Esophagus muscularis mucosa (tissue), 4 donors: ENCODE results near the gene NNAT. TPM values are rescaled to one million over a fixed set of nuclear protein-coding genes. Genes with fewer than 3 reads are reported as not detected.
"Not testable (repeated sequence)": the region's sequence is repeated elsewhere in the genome, so short reads cannot be mapped to it uniquely, and the experiment has no call there.

Experiments
- DNase-seq: peaks from one replicate; pipeline ENCODE4 v3.0.0-alpha.2; 2017; ENCODE audit errors: extremely low spot score
- H3K27ac ChIP-seq, 4 donors: fragments of 200-600 bp; sonication (generic); replicated peaks in 1 of 4; 1 replicate in 3 of 4; 2 replicates in 1 of 4; pipeline ENCODE4 v1.5.1; 2016 to 2019; ENCODE audit warnings: mild to moderate bottlenecking in 1 of 4
- H3K27me3 ChIP-seq, 4 donors: fragments of 200-600 bp; sonication (generic); one replicate each; pipeline versions ENCODE4 v1.5.1 to v1.6.0; 2016 to 2019
- H3K36me3 ChIP-seq, 4 donors: fragments of 200-600 bp; sonication (generic); one replicate each; pipeline ENCODE4 v1.5.1; 2016 to 2019
- H3K4me1 ChIP-seq, 4 donors: fragments of 200-600 bp; sonication (generic); one replicate each; pipeline ENCODE4 v1.5.1; 2016 to 2019
- H3K4me3 ChIP-seq, 4 donors: fragments of 200-600 bp; sonication (generic); 1 replicate in 2 of 4; 2 replicates in 2 of 4; pipeline ENCODE4 v1.5.1; 2016 to 2019; ENCODE audit warnings: mild to moderate bottlenecking in 4 of 4, moderate library complexity in 1 of 4
- H3K9me3 ChIP-seq, 4 donors: fragments of 200-600 bp; sonication (generic); 1 replicate in 3 of 4; 2 replicates in 1 of 4; pipeline ENCODE4 v1.5.1; 2016 to 2019
- EP300 ChIP-seq: sonication (generic); formaldehyde crosslinking; IDR thresholded peaks from one replicate; pipeline ENCODE4 v1.6.1; 2017; ENCODE audit warnings: antibody characterized with exemption
- POLR2A ChIP-seq: fragments of 450-650 bp; IDR thresholded peaks from one replicate; pipeline ENCODE4 v1.6.1; 2017; ENCODE audit warnings: antibody characterized with exemption, moderate library complexity, mild to moderate bottlenecking, low read depth
- POLR2AphosphoS5 ChIP-seq, 2 donors: sonication (generic); formaldehyde crosslinking; IDR thresholded peaks; one replicate each; pipeline ENCODE4 v1.6.1; 2017; ENCODE audit warnings: antibody characterized with exemption in 2 of 2
- WGBS: methylation state at CpG from one replicate; pipeline ENCODE4 v1.1.5; 2018; 5-methylcytosine and 5-hydroxymethylcytosine counted together
- intact Hi-C: fragments of 100-400 bp; cut with DNase I; formaldehyde crosslinking; loops from one replicate; pipeline ENCODE4 v1.15.1; 2023
- total RNA-seq, 4 donors: library from RNA; depleted of rRNA; stranded (reverse); fragments of >200 nt; gene quantifications; one replicate each; pipeline versions ENCODE4 v1.1.0 to v1.2.1, GENCODE V29; 2016
- TF ChIP-seq, protein P1 (sequence below), 3 experiments: fragments of 200-600 bp in 2 of 3; fragments of 450-650 bp in 1 of 3; sonication (generic) in 2 of 3; IDR thresholded peaks; one replicate each; pipeline ENCODE4 v1.5.1; 2017 to 2019; ENCODE audit warnings: antibody characterized with exemption in 3 of 3, mild to moderate bottlenecking in 2 of 3, moderate library complexity in 1 of 3

NNAT gene
- total RNA-seq, 4 donors from 2014 or later: 2.6 to 14.1 (median 9.1) TPM

DNA sequence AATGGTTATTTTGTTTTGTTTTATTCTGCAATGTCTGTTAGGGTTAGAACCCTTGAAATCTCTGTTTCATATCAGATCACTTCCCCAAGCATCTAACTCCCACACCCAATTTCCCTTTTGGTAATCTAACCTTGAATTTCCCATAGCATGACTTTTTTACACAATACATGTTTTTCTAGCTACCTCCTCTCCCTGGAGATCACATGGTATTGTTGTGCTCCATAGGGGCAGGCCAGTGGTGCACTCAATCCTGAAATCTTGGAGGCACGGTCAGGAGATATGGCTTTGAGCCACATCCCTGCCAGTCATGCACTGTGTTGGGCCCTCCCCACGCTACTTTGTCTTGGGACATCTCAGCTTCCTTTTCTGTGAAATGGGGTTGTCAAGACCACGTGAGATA, 36.7 kb upstream of the NNAT start:
- no peak for DNase-seq
- Histone ChIP-seq H3K36me3 (no peaks in the 10 kb centered on the region), H3K4me1 (peaks cover 0 to 4% (median 0%) of the 10 kb centered on the region in 4 donors), H3K27ac (no peak overlapping the region), H3K9me3 (no peaks in the 10 kb centered on the region), H3K27me3 (no peaks in the 10 kb centered on the region), H3K4me3 (no peak overlapping the region)
- TF ChIP-seq POLR2AphosphoS5 (IDR thresholded peaks at IDR 0.05) (no peak), POLR2A (no peak), EP300 (no peak)
- intact Hi-C loops: no loop called here
- WGBS: 62% methylated on average over 3 of the region's 3 CpGs

GRCh38 chr20:37486209-37486608, 34.8 kb upstream of the NNAT start:
- H3K4me1 ChIP-seq, H3K27ac ChIP-seq, H3K36me3 ChIP-seq, H3K9me3 ChIP-seq, intact Hi-C loops, H3K27me3 ChIP-seq, DNase-seq, H3K4me3 ChIP-seq: not testable (repeated sequence)
- WGBS: 93% methylated on average over 1 of the region's 1 CpG

- H3K9me3 ChIP-seq: no peaks in the 10 kb centered on the region
- TF ChIP-seq POLR2AphosphoS5 (IDR thresholded peaks at IDR 0.05) (no peak), POLR2A (no peak), EP300 (no peak)
- TF ChIP-seq, protein P1, sequence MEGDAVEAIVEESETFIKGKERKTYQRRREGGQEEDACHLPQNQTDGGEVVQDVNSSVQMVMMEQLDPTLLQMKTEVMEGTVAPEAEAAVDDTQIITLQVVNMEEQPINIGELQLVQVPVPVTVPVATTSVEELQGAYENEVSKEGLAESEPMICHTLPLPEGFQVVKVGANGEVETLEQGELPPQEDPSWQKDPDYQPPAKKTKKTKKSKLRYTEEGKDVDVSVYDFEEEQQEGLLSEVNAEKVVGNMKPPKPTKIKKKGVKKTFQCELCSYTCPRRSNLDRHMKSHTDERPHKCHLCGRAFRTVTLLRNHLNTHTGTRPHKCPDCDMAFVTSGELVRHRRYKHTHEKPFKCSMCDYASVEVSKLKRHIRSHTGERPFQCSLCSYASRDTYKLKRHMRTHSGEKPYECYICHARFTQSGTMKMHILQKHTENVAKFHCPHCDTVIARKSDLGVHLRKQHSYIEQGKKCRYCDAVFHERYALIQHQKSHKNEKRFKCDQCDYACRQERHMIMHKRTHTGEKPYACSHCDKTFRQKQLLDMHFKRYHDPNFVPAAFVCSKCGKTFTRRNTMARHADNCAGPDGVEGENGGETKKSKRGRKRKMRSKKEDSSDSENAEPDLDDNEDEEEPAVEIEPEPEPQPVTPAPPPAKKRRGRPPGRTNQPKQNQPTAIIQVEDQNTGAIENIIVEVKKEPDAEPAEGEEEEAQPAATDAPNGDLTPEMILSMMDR (IDR thresholded peaks at IDR 0.05): no peak
- peaks cover 0 to 15% (median 10%) of the 10 kb centered on the region in 4 donors for H3K36me3 ChIP-seq
- 93% methylated on average over 7 of the region's 7 CpGs for WGBS
- no peak overlapping the region for H3K27ac ChIP-seq
- DNase-seq: no peak
- no peaks in the 10 kb centered on the region for H3K4me1 ChIP-seq
- no peaks in the 10 kb centered on the region for H3K27me3 ChIP-seq
- H3K4me3 ChIP-seq: no peak overlapping the region
- intact Hi-C loops: no loop called here
These were observed 30.2 kb upstream of the NNAT start for GRCh38 chr20:37490663-37491350.

GRCh38 chr20:37492096-37492625, 28.9 kb upstream of the NNAT start:
- Histone ChIP-seq H3K4me3 (no peak overlapping the region), H3K27ac (no peak overlapping the region), H3K27me3 (no peaks in the 10 kb centered on the region), H3K36me3 (peaks cover 0 to 15% (median 10%) of the 10 kb centered on the region in 4 donors), H3K9me3 (no peaks in the 10 kb centered on the region), H3K4me1 (no peaks in the 10 kb centered on the region)
- intact Hi-C loops: no loop called here
- TF ChIP-seq, protein P1 (IDR thresholded peaks at IDR 0.05): no peak
- no peak for TF ChIP-seq POLR2AphosphoS5 (IDR thresholded peaks at IDR 0.05)
- no peak for DNase-seq
- WGBS: 98% methylated on average over 5 of the region's 6 CpGs

- Histone ChIP-seq H3K4me1 (no peaks in the 10 kb centered on the region), H3K9me3 (no peaks in the 10 kb centered on the region), H3K4me3 (no peak overlapping the region), H3K36me3 (peaks cover 0 to 15% (median 10%) of the 10 kb centered on the region in 4 donors), H3K27ac (no peak overlapping the region), H3K27me3 (no peaks in the 10 kb centered on the region)
- intact Hi-C loops: no loop called here
- DNase-seq: no peak
- TF ChIP-seq POLR2AphosphoS5 (IDR thresholded peaks at IDR 0.05) (no peak), POLR2A (no peak), EP300 (no peak)
- TF ChIP-seq, protein P1 (IDR thresholded peaks at IDR 0.05): no peak
- 83% methylated on average over 2 of the region's 2 CpGs for WGBS
These were observed 28.1 kb upstream of the NNAT start for GRCh38 chr20:37492945-37493344.
